ENCODE data around the gene POLE. TPM values are rescaled to one million over a fixed set of nuclear protein-coding genes. Genes with fewer than 3 reads are reported as not detected.

POLE gene
- total and polyA plus RNA-seq, 10 of the 15 experiments (the other 5 are each of a cell fraction or from before 2014, with no cell fraction given) = 2.3 to 103 (median 37.1) TPM

GRCh38 chr12:132710405-132711079 is 23.4 kb upstream of the POLE start, which contains the start of gene PGAM5 (continued):
- TF ChIP-seq RELB (IDR thresholded peaks at IDR 0.05; ENCODE audit: low read depth) (peak; percentile 94), MTA2 (IDR thresholded peaks at IDR 0.05; ENCODE audit: low read depth) (peak; percentile 35; the same call in 1 of the 2 replicates), MEF2B (IDR thresholded peaks at IDR 0.05; ENCODE audit: partially characterized antibody, poor library complexity, severe bottlenecking) (peak; percentile 14), SREBF2 (IDR thresholded peaks at IDR 0.05; ENCODE audit: low read length) (no peak), NR2C2 (IDR thresholded peaks at IDR 0.05; ENCODE audit: borderline replicate concordance, control insufficient read depth, insufficient read length, low read depth) (no peak), ZBTB11 (CRISPR knock-in tag; IDR thresholded peaks at IDR 0.05) (peak; percentile 79), CEBPB (IDR thresholded peaks at IDR 0.05; ENCODE audit: borderline replicate concordance in 1 of 2, low read depth in 2 of 2, low read length in 2 of 2) (peak in 1 of 2 experiments; percentile 60; a peak in 1 of 4 replicates), TAF1 (IDR thresholded peaks at IDR 0.05; ENCODE audit: borderline replicate concordance, low read depth, low read length) (peak; percentile 65), MTA3 (IDR thresholded peaks at IDR 0.05; ENCODE audit: borderline replicate concordance, low read length) (peak; percentile 13; the same call in 1 of the 2 replicates), HCFC1 (IDR thresholded peaks at IDR 0.05; ENCODE audit: low read length) (peak; percentile 68), REST (IDR thresholded peaks at IDR 0.05; ENCODE audit: low read depth, low read length) (no peak), POLR2A (IDR thresholded peaks at IDR 0.05; ENCODE audit: low read depth, low read length) (peak; percentile 89), YBX1 (IDR thresholded peaks at IDR 0.05) (no peak), SUZ12 (IDR thresholded peaks at IDR 0.05; ENCODE audit: unreplicated experiment) (no peak), TARDBP (IDR thresholded peaks at IDR 0.05; ENCODE audit: borderline replicate concordance) (no peak), EGR1 (IDR thresholded peaks at IDR 0.05; ENCODE audit: borderline replicate concordance in 1 of 2, low read depth in 2 of 2, low read length in 2 of 2) (peak; percentile 61 to 64; a peak in 2 of 3 replicates), EZH2 (IDR thresholded peaks at IDR 0.05; ENCODE audit: borderline replicate concordance, control insufficient read depth, low read depth, low read length) (no peak), USF2 (IDR thresholded peaks at IDR 0.05; ENCODE audit: borderline replicate concordance, low read depth, low read length) (no peak), CBX5 (IDR thresholded peaks at IDR 0.05; ENCODE audit: low read depth) (no peak), SMC3 (IDR thresholded peaks at IDR 0.05; ENCODE audit: borderline replicate concordance, low read length) (no peak), NRF1 (conservative IDR thresholded peaks at IDR 0.05; ENCODE audit: low read depth, low read length) (peak; percentile 56)

Data from GM12878 (cell line).